NK-92 (cell line): ENCODE results near the gene RUVBL2.

Experiments used
- DNase-seq: peaks from one replicate; lab custom pipeline; 2025; ENCODE audit not compliant: unreplicated experiment; lab: John Stamatoyannopoulos, UW

Gene RUVBL2

GRCh38 chr19:48987323-48987722 lies 6.4 kb upstream of the RUVBL2 start:
- DNase-seq: no peak

GRCh38 chr19:48988286-48988685 lies 5.4 kb upstream of the RUVBL2 start:
- DNase-seq: no peak

GRCh38 chr19:48988860-48989259 lies 4.8 kb upstream of the RUVBL2 start:
- DNase-seq: no peak

GRCh38 chr19:48989701-48990291 lies 3.9 kb upstream of the RUVBL2 start:
- DNase-seq: no peak

GRCh38 chr19:48990400-48990799 lies 3.3 kb upstream of the RUVBL2 start:
- DNase-seq: no peak

- no peak for DNase-seq
Measured at GRCh38 chr19:48991011-48991609, 2.6 kb upstream of the RUVBL2 start.

GRCh38 chr19:48991873-48992580 lies 1.7 kb upstream of the RUVBL2 start:
- no peak for DNase-seq

- DNase-seq: no peak
Measured at GRCh38 chr19:48992581-48993174, 1.0 kb upstream of the RUVBL2 start.

GRCh38 chr19:48994035-48994386 lies 324 bp downstream of the RUVBL2 start:
- DNase-seq: no peak

GRCh38 chr19:48997972-48998371 lies 4.3 kb downstream of the RUVBL2 start:
- no peak for DNase-seq

GRCh38 chr19:48999481-49000325 lies 6.0 kb downstream of the RUVBL2 start:
- no peak for DNase-seq

GRCh38 chr19:49004133-49004532 lies 10.4 kb downstream of the RUVBL2 start:
- no peak for DNase-seq

- DNase-seq: no peak
Measured at GRCh38 chr19:49004964-49005614, 11.4 kb downstream of the RUVBL2 start.

- DNase-seq: no peak
Measured at GRCh38 chr19:49006905-49007304, 13.2 kb downstream of the RUVBL2 start.

- no peak for DNase-seq
Measured at GRCh38 chr19:49009828-49010227, 16.1 kb downstream of the RUVBL2 start.

GRCh38 chr19:49010453-49010852 lies 16.8 kb downstream of the RUVBL2 start:
- no peak for DNase-seq

GRCh38 chr19:49011194-49011593 lies 17.5 kb downstream of the RUVBL2 start:
- no peak for DNase-seq

- no peak for DNase-seq
Measured at GRCh38 chr19:49014123-49014869, 20.6 kb downstream of the RUVBL2 start.

GRCh38 chr19:49014870-49015255 lies 21.2 kb downstream of the RUVBL2 start:
- no peak for DNase-seq
